GM18508 (cell line): ENCODE data around the gene MAPK7.

Source experiments
- ATAC-seq: cut with Tn5 transposase; IDR thresholded peaks from one replicate; pipeline ENCODE4 v1.9.1; 2021; ENCODE audit warnings: moderate number of reproducible peaks; ENCODE audit not compliant: insufficient read depth, unreplicated experiment

Gene MAPK7

GRCh38 chr17:19362277-19363113, 15.8 kb upstream of the MAPK7 start, which contains the start of gene B9D1:
Gene B9D1 (minus strand): TSS chr17:19362723. CDS start chr17:19362569, 154 bp downstream.
- peak; percentile 57 for ATAC-seq

DNA sequence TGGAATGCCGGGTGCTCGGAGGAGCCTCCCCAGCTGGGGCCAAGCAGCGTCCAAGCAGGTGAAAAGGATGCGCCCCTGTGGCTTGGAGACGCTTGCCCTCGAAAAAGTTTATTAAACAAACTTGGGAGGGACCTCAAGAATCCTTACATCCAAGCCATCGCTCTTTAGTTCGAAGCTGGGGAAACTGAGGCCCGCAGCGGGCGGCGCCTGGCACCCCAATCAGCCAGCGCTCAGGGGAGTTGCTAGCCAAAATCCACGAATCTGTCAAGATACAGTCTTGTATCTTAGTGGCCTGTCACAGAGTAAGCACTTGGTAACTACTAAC, 15.2 kb upstream of the MAPK7 start:
- no peak for ATAC-seq

- ATAC-seq, result no peak
Observed at GRCh38 chr17:19363460-19364035, 14.8 kb upstream of the MAPK7 start.

GRCh38 chr17:19364699-19365498, 13.4 kb upstream of the MAPK7 start:
- ATAC-seq, result no peak

GRCh38 chr17:19365499-19365817, 12.8 kb upstream of the MAPK7 start:
- no peak for ATAC-seq

DNA sequence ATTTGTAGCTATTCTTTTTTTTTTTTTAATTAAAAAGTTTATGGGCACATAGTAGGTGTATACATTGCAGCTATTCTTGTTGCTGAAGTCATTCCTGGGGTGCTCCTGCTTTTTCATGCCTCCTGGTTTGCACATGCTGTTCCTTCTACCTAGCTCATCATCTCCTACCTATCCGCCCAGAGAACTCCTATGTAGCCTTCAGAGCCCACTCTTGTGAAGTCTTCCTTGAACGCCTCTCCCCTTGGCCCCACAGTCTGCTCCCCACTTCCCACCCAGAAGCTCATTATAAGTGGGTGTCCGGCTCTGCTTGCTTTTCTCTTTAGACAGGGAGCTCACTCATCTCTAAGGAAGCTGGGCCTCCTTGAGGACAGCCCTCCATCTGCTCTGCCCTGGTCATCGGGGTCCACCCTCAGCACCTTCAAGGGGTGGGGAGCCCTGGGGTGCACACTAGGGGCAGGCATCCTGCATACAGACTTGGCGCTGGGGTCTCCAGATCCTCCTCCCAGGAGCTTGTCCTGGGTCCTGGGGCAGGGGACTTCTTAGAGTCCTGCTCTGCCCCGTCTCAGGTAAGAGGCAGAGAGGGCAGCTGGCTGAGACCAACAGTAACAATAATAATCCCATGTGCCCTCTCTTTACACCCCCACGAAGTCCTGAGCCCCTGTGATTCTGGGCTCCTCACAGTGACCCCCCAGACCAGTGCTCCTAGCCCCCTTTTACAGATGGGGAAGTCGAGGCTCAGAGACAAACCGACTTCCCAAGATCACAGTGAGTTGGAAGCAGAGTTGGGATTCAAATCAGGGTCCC, 12.3 kb upstream of the MAPK7 start:
- ATAC-seq, result no peak

DNA sequence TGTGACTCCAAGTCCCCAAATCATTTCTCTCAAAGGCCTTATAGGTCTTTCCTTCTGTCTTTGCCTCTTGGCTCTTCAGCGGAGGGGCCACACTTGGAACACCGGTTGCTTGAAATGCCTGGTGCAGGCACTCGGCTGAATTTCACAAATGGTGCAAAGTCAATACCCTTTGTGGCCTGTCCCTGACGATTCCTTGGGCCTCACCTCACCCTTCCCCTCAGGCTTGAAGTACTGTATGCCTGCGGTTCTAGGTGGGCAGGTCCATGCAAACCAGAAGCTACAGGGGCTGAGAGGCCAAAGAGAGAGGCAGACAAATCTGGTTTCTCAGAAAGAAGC, 11.7 kb upstream of the MAPK7 start:
- ATAC-seq, result no peak

DNA sequence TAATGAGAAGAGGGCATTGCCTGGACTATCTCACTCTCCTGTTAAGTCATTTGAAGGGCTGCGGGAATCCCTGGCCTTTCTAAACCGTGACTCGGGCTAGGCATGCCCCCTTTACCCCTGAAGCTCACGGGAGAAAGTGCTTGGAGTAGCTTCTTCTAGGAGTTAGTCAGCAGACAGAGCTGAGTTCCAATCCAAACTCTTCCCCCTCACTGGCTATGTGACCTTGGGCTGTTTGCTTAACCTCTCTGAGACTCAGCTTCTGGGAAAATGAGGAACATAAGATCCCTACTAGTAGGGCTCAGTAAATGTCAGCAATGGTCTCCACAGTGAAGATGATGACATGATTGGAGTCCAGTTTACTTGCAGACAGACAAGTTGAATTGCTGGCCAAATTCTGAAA, 10.1 kb upstream of the MAPK7 start:
- ATAC-seq, result no peak

GRCh38 chr17:19369107-19369778, 9.1 kb upstream of the MAPK7 start:
- no peak for ATAC-seq

DNA sequence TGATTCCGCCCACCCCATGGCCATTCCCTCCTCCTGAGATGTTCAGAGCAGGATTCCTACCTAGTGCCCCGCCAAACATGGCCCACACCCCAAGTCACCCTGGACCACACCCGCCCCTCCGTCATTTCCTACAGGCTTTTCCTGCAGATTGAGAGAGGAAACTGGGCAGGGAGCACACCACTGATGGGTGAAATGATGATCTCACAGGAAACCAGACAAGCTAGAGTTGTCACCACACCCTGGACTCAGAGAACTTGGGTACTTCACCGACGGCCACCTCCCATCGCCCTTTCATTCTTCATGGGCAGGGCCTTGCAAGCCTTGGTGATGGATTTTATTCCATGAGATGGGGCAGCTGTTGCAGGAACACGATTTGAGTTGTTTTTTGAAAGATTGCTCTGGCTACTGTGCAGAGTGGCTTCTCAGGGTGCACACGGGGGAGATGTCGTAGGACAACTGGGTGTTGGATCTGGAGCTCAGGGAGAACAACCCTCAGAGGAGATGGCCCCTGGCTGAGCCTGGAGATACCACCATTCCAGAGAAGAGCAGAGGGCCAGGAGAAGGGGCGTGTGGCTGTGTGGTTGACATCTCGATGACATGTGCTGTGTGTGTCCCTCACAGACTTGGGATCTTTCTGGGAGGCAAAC, 8.3 kb upstream of the MAPK7 start:
- no peak for ATAC-seq

- no peak for ATAC-seq
Observed at GRCh38 chr17:19370493-19370960, 7.8 kb upstream of the MAPK7 start.

- ATAC-seq, result no peak
Observed at GRCh38 chr17:19371259-19372010, 6.9 kb upstream of the MAPK7 start.

GRCh38 chr17:19372011-19372370, 6.3 kb upstream of the MAPK7 start:
- no peak for ATAC-seq

DNA sequence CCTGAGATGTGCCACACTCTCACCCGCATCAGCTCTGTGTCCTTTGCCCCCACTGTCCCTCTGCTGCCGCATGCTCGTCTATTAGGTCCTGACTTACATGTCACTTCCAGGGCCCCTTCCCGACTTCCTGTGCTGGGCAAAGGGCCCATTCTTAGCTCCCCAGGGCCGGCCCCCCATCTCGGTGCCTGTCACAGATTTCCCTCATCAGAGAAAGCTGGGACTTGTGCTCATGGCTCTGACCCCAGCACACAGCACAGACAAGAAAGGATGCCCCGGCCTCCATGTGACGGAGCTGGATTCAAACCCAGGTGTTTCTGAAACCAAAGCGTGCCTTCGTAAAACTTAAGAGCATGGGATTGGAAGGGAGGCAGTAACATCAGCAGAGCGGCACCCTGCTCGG, 5.9 kb upstream of the MAPK7 start:
- no peak for ATAC-seq

GRCh38 chr17:19372866-19373504, 5.3 kb upstream of the MAPK7 start:
- ATAC-seq, result no peak

DNA sequence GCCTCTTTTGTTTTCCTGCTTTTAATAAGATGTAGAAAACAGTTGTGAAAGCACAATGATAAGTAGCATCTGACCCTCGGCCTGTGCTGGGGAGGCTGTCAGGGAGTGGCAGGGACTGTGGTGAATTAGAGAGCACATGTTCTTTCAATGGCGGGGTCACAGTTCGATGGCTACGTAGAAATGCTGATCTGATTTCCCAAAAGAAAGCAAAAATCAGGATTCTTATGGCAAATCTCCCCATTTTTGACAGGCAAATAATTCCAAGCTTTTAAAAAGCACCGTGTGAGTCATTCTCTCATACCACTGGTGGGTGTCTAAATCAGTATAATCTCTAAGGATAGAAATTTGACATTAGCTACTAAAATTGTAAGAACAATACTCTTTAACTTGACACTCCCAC, 4.2 kb upstream of the MAPK7 start:
- ATAC-seq, result no peak

DNA sequence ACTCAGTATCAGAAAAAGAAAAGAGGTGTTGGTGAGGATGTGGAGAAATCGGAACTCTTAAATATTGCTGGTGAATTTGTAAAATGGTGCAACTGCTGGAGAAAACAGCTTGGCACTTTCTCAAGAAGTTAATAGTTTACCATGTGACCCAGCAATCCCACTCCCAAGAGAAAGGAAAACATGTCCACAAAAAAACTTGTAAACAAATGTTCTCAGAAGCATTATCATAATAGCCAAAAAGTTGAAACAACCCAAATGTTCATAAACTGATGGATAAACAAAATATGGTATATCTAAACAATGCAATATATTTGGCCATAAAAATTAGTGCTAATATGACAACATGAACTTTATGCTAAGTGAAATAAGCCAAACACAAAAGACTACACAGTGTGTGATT, 2.6 kb upstream of the MAPK7 start:
- no peak for ATAC-seq

DNA sequence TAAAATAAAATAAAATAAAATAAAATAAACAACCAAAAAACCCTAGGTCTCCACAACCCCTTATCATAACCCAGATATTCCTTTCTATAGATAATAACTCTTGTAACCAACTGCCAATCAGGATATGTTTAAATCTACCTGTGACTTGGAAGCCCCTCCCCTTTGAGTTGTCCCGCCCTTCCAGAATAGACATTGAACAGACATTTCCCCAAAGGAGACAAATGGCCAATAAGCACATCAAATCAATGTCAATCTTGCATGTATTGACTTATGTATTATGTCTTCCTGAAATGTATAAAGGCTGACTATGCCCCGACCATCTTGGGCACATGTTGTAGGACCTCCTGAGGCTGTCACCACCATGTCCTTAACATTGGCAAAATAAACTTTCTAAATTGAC, 1.5 kb upstream of the MAPK7 start:
- ATAC-seq, result no peak
